Stimulated activated naive CD8-positive, alpha-beta T cell treated with anti-CD3 and anti-CD28 coated beads, Interleukin-15, Interleukin-2, amounts not matched to agents 100 U/mL and 50 U/mL, for 24 hours (primary cell): ENCODE measurements around the gene VOPP1.
A peak's percentile ranks its signal among the peaks of the same experiment; 100 is the strongest.

ENCODE experiments used
- ATAC-seq: fragments of 150-1000 bp; cut with Tn5 transposase; one replicate; pipeline ENCODE4 v1.10.0; 2021
- DNase-seq: peaks from one replicate; pipeline ENCODE4 v3.0.0; 2021

Gene VOPP1

DNA sequence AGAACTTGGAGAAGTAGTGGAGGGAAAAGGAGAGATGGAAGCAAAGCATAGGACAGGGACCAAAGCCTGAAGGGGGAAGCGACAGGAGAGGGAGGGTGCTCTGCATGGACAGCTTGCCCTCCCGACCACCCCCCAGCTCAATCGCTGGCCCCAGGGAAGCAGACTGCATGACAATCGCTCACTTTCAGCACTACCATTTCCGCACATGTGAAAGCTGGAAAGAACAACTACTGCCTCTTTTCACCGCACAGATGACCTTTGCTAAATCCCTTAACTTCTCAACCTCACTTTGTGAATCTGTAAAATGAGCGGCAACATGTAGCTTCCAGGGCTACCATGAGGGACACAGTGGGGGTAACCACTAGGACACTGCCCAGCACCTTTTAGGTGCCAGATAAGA is 17.1 kb downstream of the VOPP1 start:
- ATAC-seq (no peak), DNase-seq (no peak)

DNA sequence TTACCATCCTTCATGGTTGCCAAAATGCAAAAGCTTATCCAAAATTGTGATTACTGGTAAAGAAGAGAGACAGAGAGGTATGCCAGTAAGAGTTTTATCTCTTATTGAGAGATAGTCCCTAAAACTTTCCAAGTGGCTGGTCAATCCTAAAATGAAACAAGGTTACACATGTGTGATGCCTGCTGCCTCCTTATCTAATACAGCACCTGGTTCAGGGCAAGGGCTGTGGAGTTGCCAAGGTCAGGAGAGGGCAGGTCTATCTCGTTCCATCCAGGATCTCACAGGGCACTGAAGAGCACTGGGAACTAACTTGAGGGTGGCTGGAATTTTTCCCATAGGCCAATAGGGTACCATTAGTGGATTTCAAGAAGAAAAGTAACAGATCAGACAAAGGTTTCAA is 18.3 kb downstream of the VOPP1 start:
- DNase-seq (no peak), ATAC-seq (no peak)

DNA sequence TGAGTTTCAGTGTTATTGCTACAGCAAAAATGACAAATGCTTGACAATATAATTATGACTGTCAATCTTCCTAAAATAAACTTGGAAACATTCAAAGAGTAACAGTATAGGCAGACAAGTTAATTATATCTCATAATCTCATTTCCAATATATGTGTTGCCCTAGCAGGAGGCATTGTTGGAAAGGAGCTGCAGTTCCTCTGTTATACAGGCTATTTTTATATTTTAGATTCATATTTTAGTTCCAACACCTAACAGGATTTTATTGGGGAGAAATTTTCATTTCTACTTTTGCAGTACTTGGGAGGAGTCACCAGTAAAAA is 19.3 kb downstream of the VOPP1 start:
- DNase-seq (no peak), ATAC-seq (no peak)

DNA sequence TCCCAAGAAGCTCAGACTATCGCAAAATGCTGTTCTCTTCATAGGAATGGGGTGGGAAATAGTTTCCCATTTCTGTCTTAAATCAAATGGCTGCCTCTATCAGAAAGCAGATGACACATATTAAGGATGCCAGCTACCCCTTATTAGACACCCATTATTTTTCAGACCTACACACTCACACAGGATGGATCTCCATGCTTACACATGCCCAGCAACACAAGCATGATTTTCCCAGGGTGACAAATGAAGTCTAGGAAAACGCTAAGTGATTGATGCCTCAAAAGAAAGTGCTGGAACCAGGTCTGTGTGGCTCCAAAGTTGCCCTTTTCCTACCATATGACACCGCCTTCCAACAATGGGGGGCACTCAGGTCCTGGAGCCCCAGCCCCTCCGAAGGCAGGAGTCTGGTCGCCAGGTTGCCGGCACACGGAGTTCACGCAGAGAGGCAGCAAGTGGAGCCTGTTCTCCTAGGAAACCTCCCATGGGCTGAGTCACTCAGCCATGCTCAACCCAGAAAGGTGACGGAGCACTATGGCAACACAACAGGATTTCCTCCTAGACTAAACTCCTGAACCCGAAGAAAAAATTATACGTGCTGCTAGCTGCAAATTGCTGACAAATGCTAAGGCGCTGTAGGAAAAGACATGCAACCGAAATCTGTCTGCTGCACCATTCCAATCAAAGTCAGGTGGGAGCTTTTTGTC is 19.8 kb downstream of the VOPP1 start:
- no peak for DNase-seq
- no peak for ATAC-seq

DNA sequence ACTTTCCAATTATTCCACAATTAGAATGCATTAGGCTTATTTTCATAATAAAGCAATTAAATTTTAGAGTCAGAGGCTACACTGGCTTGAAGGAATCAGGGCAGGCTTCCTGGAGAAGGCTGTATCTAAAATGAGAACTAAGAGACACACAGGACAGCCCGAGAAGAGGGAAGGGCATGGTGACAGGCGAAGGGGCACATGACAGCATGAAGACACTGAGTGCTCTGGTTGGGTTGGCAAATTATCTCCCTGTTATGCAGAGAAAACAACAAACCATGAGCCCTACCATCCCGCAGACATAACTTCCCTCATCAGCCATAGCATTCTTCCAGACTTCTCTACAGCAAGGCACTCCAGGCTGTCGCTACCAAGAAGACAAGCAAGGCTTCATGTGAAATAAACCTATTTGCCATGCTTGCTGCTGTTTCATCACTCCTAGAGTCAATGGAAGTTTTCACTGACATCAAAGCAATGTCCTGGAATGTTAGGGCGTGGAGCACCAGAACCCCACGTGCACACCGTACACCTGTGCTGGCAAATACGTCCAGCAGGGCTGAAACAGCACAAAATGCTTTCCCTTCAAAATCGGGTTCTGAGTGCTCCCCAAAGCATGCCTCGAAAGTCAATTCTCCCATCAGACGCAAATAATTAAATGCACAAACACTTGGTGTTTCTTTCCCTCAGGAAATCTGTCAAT is 21.3 kb downstream of the VOPP1 start:
- no peak for DNase-seq
- no peak for ATAC-seq

DNA sequence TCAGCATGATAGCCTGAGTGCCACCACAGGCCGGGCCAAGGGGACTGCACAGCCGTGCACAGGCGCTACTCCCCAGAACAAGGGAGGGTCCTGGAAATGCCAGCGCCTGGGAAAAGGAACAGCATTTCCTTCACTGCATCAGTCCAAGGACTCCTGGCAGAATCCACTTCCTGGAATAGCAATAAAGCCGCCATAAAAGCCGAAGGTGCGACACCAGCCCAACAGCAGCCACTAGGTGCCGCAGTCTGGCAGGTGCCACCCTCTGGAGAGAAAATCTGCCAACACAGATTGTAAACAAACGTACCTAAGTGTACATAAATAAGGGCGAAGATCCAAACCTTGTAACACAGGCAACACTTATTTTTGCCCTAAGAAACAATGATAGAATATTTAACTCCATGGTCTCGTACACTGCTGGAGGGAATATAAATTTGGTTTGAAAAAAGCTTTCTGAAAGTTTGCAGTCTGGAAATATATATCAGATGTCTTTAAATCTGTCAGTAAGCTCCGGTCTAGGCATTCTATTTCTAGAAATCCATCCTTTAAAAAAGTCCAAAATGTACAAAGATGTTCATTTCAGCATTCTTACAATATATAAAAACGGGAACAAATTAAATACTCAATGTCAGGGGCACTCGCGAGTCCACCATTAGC is 22.2 kb downstream of the VOPP1 start:
- ATAC-seq (no peak), DNase-seq (no peak)

DNA sequence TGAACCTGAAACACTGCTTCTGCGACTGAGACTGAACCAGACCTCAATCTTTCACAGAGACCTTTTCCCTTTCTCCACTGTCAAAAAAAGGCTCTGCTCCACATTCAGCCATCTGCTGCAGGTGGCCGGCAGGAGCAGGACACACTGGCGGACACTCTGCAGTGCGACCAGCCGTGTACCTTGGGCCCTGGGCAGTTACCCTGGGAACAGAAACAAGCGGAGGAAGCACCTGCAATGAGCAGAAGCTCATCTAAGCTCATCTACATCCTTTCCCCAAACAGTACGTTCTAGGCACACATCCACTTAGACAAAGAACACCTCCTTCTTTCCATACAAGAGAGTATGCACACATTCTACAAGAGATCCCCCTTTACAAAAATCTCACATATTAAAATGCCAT is 22.8 kb downstream of the VOPP1 start:
- DNase-seq (no peak), ATAC-seq (no peak)

DNA sequence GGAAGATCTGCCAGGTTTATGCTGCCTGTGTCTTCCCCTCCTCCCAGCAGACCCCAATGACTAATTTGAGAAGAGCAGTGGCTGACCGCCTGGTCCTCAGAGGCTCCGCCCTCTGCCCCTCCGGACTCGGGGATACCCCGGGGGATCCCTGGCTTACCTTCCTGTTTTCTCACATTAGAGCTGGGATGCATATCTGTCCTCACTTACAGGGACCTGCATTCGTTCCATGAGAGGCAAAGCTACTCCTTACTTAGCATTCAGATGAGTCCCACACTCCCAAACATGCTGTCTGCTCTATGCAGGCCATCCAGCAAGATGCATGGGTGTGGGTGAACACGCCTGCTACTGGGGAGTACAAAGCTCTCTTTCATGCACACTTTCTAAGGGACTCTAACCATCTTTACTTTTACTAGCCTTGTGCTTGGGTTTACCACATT is 24.0 kb downstream of the VOPP1 start:
- ATAC-seq, result no peak
- no peak for DNase-seq

DNA sequence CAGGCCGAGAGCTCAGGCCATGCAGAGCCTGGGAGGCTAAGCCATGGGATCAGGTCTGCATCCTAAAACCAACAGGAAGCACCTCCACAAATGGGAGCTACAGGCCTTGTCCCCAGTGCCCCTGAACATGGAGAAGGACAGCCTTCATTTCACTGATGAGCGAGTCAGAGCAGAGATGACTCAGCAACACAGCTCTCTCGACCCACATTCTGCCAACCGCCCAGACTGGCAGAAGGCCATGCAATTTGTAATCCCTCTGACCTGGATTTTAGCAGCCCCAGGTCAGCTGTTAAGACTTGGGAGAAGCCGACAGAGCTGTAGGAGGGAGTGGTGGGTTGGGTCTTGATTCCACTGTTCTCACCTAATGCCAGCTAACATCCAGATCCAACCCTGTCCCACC is 25.5 kb downstream of the VOPP1 start:
- ATAC-seq (peak; percentile 93), DNase-seq (peak; percentile 53)

DNA sequence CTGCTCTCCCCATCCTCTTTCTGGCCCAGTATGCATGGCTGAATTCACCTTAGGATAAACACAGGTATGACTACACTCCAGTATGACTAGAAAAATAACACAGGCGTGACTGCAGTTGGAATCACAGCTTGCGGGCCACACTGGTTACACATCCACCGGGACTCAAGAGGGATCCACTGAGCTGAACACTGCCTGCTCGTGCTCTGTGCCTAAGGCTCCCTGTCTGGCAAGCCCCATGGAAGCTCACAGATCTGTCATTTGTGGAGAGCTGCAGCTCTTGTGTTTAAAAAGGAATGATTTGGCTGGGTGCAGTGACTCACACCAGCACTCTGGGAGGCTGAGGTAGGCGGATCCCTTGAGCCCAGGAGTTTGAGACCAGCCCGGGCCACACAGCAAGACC is 26.8 kb downstream of the VOPP1 start:
- no peak for ATAC-seq
- no peak for DNase-seq

DNA sequence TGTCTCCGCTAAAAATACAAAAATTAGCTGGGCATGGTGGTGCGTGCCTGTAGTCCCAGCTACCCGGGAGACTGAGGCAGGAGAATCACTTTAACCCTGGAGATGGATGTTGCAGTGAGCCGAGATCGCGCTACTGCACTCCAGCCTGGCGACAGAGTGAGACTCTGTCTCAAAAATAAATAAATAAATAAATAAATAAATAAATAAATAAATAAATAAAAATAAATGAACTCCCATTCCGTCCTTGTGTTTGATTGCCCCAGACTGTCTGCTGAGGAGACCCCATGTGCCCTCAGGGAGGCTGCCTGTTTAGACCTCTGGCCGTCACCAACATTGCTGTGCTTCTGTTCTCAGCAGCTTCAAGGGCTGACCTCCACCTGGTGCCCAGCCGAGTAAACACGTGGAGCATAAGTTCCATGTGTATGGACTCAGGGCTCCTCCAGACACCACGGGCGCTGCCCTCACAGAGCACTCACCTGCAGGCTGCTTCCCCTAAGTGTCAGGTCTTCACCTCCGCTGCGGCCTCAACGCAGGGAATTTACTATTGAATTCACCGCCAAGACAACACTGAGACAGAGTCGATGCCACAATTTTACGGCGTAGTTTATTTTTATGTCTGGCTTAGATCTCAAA is 32.0 kb downstream of the VOPP1 start:
- DNase-seq, result no peak
- ATAC-seq, result no peak

DNA sequence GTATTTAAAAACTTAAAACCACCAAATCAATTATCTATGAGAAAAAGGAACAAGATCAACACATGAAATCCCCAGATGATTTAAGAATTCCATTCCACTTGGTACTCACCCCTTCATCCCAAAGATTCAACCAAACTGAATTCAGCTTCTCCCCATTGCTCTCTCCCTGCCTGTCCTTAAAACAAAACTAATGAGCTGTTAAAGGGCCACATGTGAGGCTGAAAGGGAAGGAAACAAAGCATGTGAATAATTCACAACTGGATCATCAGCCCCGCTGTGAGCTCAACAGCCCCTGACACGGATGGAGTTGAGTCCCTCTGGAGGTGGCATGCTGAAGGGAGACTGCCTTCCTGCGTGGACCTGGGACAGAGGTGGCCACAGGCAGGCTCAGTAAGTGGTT is 32.9 kb downstream of the VOPP1 start:
- no peak for ATAC-seq

DNA sequence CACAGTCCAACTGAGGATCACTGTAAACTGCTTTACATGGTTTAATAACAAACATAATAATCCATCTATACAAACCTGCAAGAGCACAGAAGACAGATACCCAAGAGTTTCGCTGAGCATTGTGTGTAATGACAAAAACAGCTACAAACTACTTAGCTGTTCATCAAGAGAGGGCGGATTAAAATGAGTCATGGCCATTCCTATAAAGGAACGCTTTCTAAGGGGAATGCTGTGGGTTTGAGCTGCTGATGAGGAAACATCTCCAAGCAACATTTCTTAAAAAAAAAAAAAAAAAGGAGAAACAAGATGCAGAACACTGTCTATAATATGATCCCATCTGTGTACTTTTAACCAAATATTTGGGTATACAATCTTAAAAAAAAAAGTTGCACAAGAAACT is 33.8 kb downstream of the VOPP1 start:
- DNase-seq (no peak), ATAC-seq (no peak)

More for the DNA sequence above, 32.9 kb downstream of the VOPP1 start:
- no peak for DNase-seq

DNA sequence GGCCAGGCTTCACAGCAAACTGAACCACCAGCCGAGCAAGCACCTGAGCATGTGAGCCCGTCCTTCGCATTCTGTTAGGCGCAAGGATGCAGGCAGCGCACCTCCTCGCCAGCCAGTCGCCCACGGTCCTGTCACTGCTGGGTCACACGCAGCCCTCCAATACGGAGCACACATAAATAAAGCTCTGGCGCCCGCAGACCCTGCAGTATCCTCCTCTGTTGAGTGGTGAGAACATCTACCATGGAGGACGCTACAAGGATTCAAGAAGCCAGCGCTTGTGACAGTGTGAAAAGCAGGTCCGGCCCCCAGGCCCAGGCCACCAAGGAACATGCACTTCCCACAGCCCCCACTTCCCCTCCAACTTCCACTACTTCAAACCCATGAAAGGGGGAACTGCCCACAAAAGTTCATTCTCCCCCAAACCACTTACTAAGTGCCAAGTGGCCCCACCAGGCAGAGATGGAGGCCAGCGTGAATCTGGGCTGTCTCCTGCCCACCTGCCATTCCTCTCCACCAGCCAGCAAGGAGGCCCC is 34.8 kb downstream of the VOPP1 start:
- no peak for ATAC-seq
- DNase-seq, result no peak

DNA sequence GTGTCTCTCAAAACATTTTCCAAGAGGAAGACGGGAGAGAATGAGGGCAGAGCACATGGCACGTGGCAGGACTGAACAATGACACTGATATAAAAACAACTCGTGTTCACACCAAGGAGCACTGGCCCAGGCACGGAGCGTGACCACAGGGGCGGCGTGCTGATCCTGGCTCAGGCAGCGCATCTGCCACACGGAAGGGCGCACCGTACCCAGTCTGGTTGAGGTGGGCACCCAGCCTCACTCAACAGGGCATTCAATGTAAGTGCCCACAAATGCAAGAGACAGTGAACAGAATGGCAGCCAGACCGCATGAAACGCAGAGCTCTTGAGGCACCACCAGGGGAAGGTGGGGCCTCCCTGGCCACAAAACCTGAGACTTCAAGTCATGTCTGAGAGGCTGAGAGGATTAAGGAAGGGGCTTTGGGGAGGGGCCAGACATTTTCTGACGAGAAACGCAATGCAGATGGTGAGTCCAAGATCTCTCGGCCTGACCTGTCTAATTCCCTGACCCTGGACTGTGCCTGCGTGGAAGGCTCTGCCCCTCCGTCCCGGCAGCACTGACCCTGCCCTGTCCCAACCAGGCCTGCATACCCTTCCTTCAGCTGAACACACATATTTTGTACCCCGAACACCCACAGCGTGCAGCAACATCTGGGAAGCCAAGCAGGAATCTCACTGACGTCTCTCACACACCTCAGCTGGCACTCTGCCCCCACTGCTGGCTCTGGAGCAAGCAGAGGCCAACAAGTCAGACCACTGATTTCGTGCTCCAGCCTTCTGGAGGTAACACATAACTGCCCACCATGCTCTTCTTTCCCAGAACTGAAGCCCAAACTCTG is 35.5 kb downstream of the VOPP1 start:
- no peak for ATAC-seq
- DNase-seq, result no peak

DNA sequence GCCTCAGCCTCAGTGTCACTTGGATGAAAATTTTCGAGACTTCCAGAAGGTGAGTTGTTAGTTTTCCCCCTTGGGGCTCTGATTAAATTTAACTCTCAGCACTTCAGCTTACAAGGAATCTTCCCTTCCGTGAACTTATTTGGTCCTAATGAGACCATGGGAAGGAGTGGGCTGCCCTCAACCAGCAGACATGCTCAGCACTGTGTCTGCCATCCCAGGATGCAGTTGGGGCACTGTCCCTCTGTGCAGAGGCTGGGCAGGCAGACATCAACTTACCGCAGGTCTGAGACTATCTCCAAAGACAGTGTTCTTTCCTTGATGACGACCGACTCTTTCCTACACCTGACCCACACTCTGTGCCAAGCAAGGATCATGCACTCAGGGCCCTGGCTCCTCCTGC is 36.7 kb downstream of the VOPP1 start:
- no peak for ATAC-seq

DNA sequence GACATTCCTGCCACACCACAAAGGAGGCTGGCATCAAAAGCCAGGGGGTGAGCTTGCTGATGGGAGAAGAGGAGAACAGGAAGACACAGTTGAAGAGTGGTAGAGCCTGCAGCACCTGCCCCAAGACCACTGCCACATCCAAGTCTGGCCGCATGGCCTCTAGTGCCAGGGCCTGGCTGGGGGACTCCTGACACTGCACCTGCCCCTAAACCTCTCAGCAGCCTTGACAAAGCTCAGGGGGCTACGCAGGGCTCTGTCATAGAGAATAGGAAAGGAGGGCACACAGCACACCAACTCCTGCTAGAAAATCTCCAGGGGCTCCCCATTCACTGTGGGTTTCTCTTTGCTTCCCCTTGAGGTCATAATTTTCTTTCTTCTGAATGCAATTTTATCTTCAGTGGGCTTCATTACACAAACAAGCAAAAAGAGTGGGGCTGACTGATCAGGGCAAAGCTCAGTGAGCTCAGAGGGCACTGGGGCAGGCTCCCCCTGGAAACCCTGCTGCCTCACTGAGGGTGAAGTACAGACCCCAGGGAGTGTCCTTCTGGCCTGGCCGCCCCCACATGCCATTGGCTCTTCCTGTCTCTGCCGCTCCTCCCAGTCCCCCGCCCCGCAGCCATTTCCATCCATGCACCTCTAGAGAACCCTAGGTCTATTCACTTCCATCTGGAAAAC is 37.2 kb downstream of the VOPP1 start:
- no peak for ATAC-seq
- no peak for DNase-seq

More for the DNA sequence above, 36.7 kb downstream of the VOPP1 start:
- DNase-seq, result no peak

DNA sequence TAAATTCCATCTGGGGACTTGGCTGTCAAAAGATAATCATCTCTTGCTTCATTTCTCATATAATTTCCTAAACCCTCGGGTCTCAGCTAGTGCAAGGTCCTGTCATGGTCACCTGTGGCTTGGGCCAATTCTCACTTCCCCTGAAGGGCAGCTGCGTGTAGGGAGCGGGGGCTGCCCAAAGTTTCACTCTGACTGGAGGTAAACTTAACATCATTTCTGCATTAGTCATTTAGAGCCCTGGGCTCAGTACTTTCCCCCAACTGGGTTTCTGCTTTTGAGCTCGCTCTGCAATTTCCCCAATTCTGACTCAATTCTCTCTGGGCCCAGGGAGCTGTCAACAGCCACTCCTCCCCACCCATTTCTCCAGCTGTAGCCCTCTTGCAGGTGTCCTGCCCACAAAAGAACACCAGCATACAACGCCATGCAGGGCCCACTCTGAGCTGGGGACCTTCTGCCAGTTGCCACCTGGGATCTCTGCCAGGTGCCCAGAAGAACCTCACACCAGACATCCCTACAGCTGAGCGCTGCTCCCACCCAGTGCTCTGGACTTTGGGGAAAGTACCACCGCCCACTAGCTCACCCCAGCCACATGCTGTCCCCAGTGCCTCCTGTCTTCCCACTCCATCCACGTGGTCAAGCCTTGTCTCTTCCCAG is 37.9 kb downstream of the VOPP1 start:
- ATAC-seq, result peak; percentile 76
- DNase-seq, result peak; percentile 77

DNA sequence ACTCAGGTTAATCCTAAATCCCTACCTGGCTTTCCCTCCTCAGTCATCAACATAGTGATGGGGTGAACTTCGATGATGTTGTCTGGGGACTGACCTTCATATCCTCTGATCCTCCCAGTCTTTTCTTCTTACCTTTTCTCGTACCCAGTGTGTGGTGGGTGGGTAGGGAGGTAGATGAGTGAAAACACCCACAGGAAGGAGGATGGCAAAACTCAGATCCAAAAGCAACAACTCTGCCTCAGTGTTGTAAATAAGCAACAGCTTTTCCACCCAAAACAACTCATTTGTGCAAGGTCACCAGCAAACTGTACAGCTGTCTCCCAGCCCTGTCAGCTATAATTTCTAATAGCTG is 38.6 kb downstream of the VOPP1 start:
- peak; percentile 1 for ATAC-seq
- no peak for DNase-seq

DNA sequence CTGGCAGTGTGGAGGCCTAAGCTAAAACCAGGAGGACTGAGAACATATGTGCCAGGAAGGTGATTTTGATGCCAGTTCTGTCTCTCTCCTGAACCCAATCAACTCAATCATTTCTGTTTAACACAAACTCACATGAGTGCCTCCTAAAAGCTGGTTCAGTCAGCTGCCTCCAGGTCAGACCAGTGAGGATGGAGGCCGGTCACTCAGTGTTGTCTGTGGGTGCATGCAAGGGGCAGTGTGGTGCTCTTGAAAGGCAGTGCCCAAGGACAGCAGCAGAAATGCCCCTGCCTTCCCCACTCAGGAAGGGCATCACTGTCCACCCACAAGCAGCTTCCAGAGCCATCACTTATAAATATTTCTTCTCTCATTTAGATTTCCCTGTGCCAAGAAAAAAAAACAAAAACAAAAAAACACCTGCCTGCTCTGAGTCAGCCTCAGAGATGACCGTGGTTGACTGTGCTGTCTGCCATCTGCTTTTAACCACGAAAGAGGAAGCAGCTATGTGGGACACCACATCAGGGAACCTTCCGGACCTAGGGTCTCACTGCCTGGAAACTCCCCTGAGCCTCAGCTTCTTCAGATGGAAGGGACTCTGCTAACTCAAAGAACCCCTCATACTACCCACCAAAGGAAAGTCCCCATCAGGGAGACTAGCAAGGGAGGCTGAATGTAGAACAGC is 39.1 kb downstream of the VOPP1 start:
- DNase-seq (peak; percentile 75), ATAC-seq (peak; percentile 65)
